ENCODE measurements around the gene CDK17.

The CDK17 gene

DNA sequence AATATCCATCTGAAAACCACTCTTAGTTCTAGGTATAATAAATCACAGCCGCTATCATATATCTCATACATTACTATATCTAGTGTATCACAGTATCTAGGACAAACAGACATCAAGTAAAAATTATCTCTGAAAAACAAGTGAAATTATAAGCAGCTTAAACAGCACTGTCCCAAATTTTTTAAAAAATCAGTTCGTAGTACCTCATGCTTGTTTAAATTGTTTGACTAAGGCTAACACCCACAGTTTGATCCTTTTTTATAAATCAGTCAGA lies 33.9 kb downstream of the CDK17 start:
- no peak overlapping the region for H2BK120ac ChIP-seq (ENCODE audit: low read depth, low read length)
- H2BK5ac ChIP-seq (ENCODE audit: low read depth, low read length, poor library complexity, severe bottlenecking), result no peak overlapping the region
- no peak for DNase-seq
- no peak overlapping the region for H3K14ac ChIP-seq (ENCODE audit: low read length in 2 of 2)
- H3K27ac ChIP-seq (ENCODE audit: low read length, poor library complexity, severe bottlenecking), result no peak overlapping the region
- no peak overlapping the region for H3K9ac ChIP-seq (ENCODE audit: low read length)
- no peak overlapping the region for H4K8ac ChIP-seq (ENCODE audit: low read length)
- H3K4me1 ChIP-seq (ENCODE audit: control insufficient read depth, insufficient read depth, low read depth, low read length), result peaks cover 4% of the 10 kb centered on the region
- H4K91ac ChIP-seq (ENCODE audit: low read length), result no peak overlapping the region
- no peaks in the 10 kb centered on the region for H3K36me3 ChIP-seq (ENCODE audit: control insufficient read depth in 1 of 2, insufficient read depth in 2 of 2, low read depth in 1 of 2, low read length in 2 of 2)
- H2BK12ac ChIP-seq (ENCODE audit: low read length in 2 of 2), result no peak overlapping the region
- no peak overlapping the region for H3K4me2 ChIP-seq (ENCODE audit: low read length, poor library complexity, severe bottlenecking)
- H3K23ac ChIP-seq (ENCODE audit: low read length in 2 of 2), result no peak overlapping the region
- no peak overlapping the region for H2BK15ac ChIP-seq (ENCODE audit: low read depth, poor library complexity, severe bottlenecking)
- H2AK5ac ChIP-seq (ENCODE audit: low read length, severe bottlenecking), result no peak overlapping the region
- H3K9me3 ChIP-seq (ENCODE audit: control insufficient read depth, low read length), result no peaks in the 10 kb centered on the region
- no peak overlapping the region for H3K18ac ChIP-seq (ENCODE audit: low read depth in 1 of 2, low read length in 2 of 2)
- H3K79me1 ChIP-seq (replicated peaks; ENCODE audit: low read length, poor library complexity, severe bottlenecking), result no peaks in the 10 kb centered on the region
- H3K27me3 ChIP-seq (ENCODE audit: control insufficient read depth in 1 of 2, insufficient read depth in 1 of 2, low read length in 2 of 2), result no peaks in the 10 kb centered on the region
- no peak overlapping the region for H2AFZ ChIP-seq (ENCODE audit: low read depth, low read length)
- 100% methylated on average over 2 of the region's 2 CpGs for WGBS
- no peak overlapping the region for H3K4me3 ChIP-seq (ENCODE audit: insufficient read depth in 1 of 2, low read depth in 1 of 2, low read length in 2 of 2)
- H3K4ac ChIP-seq (ENCODE audit: low read depth in 1 of 2, low read length in 2 of 2), result no peak overlapping the region

DNA sequence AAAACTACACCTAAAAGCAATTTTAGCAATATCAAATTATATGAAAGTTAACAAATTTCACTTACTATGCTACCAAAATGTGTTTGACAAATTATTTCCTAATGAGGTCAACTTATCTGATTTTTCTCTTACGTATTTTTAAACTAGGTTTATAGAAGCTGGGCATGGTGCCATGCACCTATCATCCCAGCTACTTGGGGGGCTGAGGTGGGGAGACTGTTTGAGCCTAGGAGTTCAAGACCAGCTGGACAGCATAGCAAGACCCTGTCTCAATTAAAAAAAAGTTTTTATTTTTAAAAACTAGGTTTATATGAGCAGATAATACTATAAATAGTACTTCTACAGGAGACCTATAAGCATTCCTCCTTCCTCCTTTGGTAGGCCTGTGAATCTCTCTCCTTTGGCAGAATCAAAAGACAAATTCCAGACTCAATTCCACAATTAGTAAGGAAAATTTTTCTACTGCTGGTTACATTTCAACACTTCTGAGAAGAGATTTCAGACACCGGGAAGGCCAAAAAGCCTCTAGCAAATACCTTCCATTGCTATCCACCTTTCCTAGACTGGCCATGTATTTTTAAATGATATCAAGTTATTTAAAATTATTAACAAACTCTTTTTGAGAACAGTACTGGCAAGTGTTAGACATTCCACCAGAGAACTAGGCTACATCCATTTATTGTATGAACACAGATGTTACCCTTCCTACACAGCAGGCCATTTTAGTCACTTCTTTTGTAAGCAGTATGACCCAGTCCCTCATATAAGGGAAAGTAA lies 34.4 kb downstream of the CDK17 start:
- Histone ChIP-seq H2AK5ac (ENCODE audit: low read length, severe bottlenecking) (no peak overlapping the region), H4K91ac (ENCODE audit: low read length) (no peak overlapping the region), H2BK12ac (ENCODE audit: low read length in 2 of 2) (no peak overlapping the region), H3K23ac (ENCODE audit: low read length in 2 of 2) (no peak overlapping the region), H2BK120ac (ENCODE audit: low read depth, low read length) (no peak overlapping the region), H3K36me3 (ENCODE audit: control insufficient read depth in 1 of 2, insufficient read depth in 2 of 2, low read depth in 1 of 2, low read length in 2 of 2) (peaks cover 0 to 2% of the 10 kb centered on the region in 2 experiments), H2BK15ac (ENCODE audit: low read depth, poor library complexity, severe bottlenecking) (no peak overlapping the region), H3K9me3 (ENCODE audit: control insufficient read depth, low read length) (no peaks in the 10 kb centered on the region), H2BK5ac (ENCODE audit: low read depth, low read length, poor library complexity, severe bottlenecking) (no peak overlapping the region), H3K18ac (ENCODE audit: low read depth in 1 of 2, low read length in 2 of 2) (no peak overlapping the region), H4K8ac (ENCODE audit: low read length) (no peak overlapping the region), H3K4ac (ENCODE audit: low read depth in 1 of 2, low read length in 2 of 2) (no peak overlapping the region), H3K4me1 (ENCODE audit: control insufficient read depth, insufficient read depth, low read depth, low read length) (peaks cover 4% of the 10 kb centered on the region), H3K79me1 (replicated peaks; ENCODE audit: low read length, poor library complexity, severe bottlenecking) (no peaks in the 10 kb centered on the region), H3K14ac (ENCODE audit: low read length in 2 of 2) (no peak overlapping the region), H3K4me3 (ENCODE audit: insufficient read depth in 1 of 2, low read depth in 1 of 2, low read length in 2 of 2) (no peak overlapping the region), H3K4me2 (ENCODE audit: low read length, poor library complexity, severe bottlenecking) (no peak overlapping the region), H3K27me3 (ENCODE audit: control insufficient read depth in 1 of 2, insufficient read depth in 1 of 2, low read length in 2 of 2) (no peaks in the 10 kb centered on the region), H3K27ac (ENCODE audit: low read length, poor library complexity, severe bottlenecking) (no peak overlapping the region), H2AFZ (ENCODE audit: low read depth, low read length) (no peak overlapping the region), H3K9ac (ENCODE audit: low read length) (no peak overlapping the region)
- no peak for DNase-seq
- 60% methylated on average over 1 of the region's 2 CpGs for whole genome bisulfite sequencing

DNA sequence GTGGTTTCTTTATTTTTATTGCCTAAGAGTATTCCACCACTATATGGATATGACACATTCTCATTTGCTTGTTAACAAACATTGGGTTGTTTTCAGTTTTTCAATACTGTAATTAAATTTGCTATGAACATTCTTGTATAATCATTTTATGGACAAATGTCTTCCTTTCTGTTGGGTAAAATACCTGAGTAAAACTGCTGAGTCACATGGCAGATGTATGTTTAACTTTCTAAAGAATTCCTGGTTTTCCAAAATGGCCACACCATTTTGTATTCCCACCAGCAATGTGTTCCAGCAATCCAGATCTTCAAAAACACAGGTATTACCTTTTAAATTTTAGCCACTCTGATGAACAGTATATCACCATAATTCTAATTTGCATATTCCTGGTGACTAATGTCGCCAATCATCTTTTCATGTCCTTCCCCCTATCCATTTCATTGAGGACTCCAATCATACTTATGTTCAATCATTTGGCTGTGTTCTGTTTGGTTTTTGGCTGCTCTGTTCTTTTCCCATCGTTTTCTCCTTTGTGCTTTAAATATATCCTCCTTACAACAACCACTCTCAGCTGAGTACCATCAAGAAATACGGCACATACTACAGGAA lies 36.0 kb downstream of the CDK17 start:
- WGBS, result 98% methylated on average over 3 of the region's 3 CpGs
- Histone ChIP-seq H3K14ac (ENCODE audit: low read length in 2 of 2) (no peak overlapping the region), H2BK15ac (ENCODE audit: low read depth, poor library complexity, severe bottlenecking) (no peak overlapping the region), H2AK5ac (ENCODE audit: low read length, severe bottlenecking) (no peak overlapping the region), H3K27ac (ENCODE audit: low read length, poor library complexity, severe bottlenecking) (no peak overlapping the region), H2BK12ac (ENCODE audit: low read length in 2 of 2) (no peak overlapping the region), H2BK120ac (ENCODE audit: low read depth, low read length) (no peak overlapping the region), H3K4me3 (ENCODE audit: insufficient read depth in 1 of 2, low read depth in 1 of 2, low read length in 2 of 2) (no peak overlapping the region), H3K23ac (ENCODE audit: low read length in 2 of 2) (no peak overlapping the region), H3K4me1 (ENCODE audit: control insufficient read depth, insufficient read depth, low read depth, low read length) (peaks cover 4% of the 10 kb centered on the region), H3K4ac (ENCODE audit: low read depth in 1 of 2, low read length in 2 of 2) (no peak overlapping the region), H3K18ac (ENCODE audit: low read depth in 1 of 2, low read length in 2 of 2) (no peak overlapping the region), H3K9me3 (ENCODE audit: control insufficient read depth, low read length) (no peaks in the 10 kb centered on the region), H2AFZ (ENCODE audit: low read depth, low read length) (no peak overlapping the region), H4K8ac (ENCODE audit: low read length) (no peak overlapping the region), H3K4me2 (ENCODE audit: low read length, poor library complexity, severe bottlenecking) (no peak overlapping the region), H3K79me1 (replicated peaks; ENCODE audit: low read length, poor library complexity, severe bottlenecking) (no peaks in the 10 kb centered on the region), H4K91ac (ENCODE audit: low read length) (no peak overlapping the region), H3K27me3 (ENCODE audit: control insufficient read depth in 1 of 2, insufficient read depth in 1 of 2, low read length in 2 of 2) (no peaks in the 10 kb centered on the region), H3K36me3 (ENCODE audit: control insufficient read depth in 1 of 2, insufficient read depth in 2 of 2, low read depth in 1 of 2, low read length in 2 of 2) (peaks cover 0 to 6% of the 10 kb centered on the region in 2 experiments), H2BK5ac (ENCODE audit: low read depth, low read length, poor library complexity, severe bottlenecking) (no peak overlapping the region), H3K9ac (ENCODE audit: low read length) (no peak overlapping the region)
- DNase-seq, result no peak

DNA sequence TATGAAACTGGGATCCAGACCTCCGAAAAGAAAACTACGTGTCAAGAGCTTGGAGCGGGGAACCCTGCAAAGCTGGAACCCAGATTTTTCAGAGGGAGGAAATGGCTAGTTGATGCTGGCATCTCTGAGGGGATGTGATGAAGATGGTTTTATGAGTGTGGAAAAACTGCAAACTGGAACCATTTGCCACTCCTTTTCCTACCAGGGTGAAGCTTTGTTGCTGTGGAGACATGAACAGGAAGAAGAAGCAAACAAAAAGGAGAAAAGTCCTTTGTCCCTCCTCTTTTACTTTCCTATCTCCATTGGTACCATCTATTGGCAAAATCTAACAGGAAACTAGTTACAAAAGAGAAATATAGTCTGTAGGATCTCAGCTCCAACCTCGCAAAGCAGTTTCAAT lies 39.2 kb downstream of the CDK17 start:
- H3K4me2 ChIP-seq (ENCODE audit: low read length, poor library complexity, severe bottlenecking), result no peak overlapping the region
- no peak overlapping the region for H4K8ac ChIP-seq (ENCODE audit: low read length)
- H3K27ac ChIP-seq (ENCODE audit: low read length, poor library complexity, severe bottlenecking), result no peak overlapping the region
- H3K9ac ChIP-seq (ENCODE audit: low read length), result no peak overlapping the region
- no peaks in the 10 kb centered on the region for H3K79me1 ChIP-seq (replicated peaks; ENCODE audit: low read length, poor library complexity, severe bottlenecking)
- no peak overlapping the region for H3K14ac ChIP-seq (ENCODE audit: low read length in 2 of 2)
- H4K91ac ChIP-seq (ENCODE audit: low read length), result no peak overlapping the region
- 95% methylated on average over 3 of the region's 4 CpGs for WGBS
- H2AFZ ChIP-seq (ENCODE audit: low read depth, low read length), result no peak overlapping the region
- DNase-seq, result no peak
- no peak overlapping the region for H3K23ac ChIP-seq (ENCODE audit: low read length in 2 of 2)
- H3K9me3 ChIP-seq (ENCODE audit: control insufficient read depth, low read length), result no peaks in the 10 kb centered on the region
- H2BK12ac ChIP-seq (ENCODE audit: low read length in 2 of 2), result no peak overlapping the region
- no peaks in the 10 kb centered on the region for H3K27me3 ChIP-seq (ENCODE audit: control insufficient read depth in 1 of 2, insufficient read depth in 1 of 2, low read length in 2 of 2)
- no peak overlapping the region for H3K4me3 ChIP-seq (ENCODE audit: insufficient read depth in 1 of 2, low read depth in 1 of 2, low read length in 2 of 2)
- H2BK5ac ChIP-seq (ENCODE audit: low read depth, low read length, poor library complexity, severe bottlenecking), result no peak overlapping the region
- no peak overlapping the region for H2BK120ac ChIP-seq (ENCODE audit: low read depth, low read length)
- no peak overlapping the region for H2BK15ac ChIP-seq (ENCODE audit: low read depth, poor library complexity, severe bottlenecking)
- H2AK5ac ChIP-seq (ENCODE audit: low read length, severe bottlenecking), result no peak overlapping the region
- H3K36me3 ChIP-seq (ENCODE audit: control insufficient read depth in 1 of 2, insufficient read depth in 2 of 2, low read depth in 1 of 2, low read length in 2 of 2), result peaks cover 0 to 6% of the 10 kb centered on the region in 2 experiments
- peaks cover 4% of the 10 kb centered on the region for H3K4me1 ChIP-seq (ENCODE audit: control insufficient read depth, insufficient read depth, low read depth, low read length)
- no peak overlapping the region for H3K18ac ChIP-seq (ENCODE audit: low read depth in 1 of 2, low read length in 2 of 2)
- no peak overlapping the region for H3K4ac ChIP-seq (ENCODE audit: low read depth in 1 of 2, low read length in 2 of 2)
